HG02763 (cell line): ENCODE results near the gene LRRC1.

Experiments
- ATAC-seq: cut with Tn5 transposase; IDR thresholded peaks from one replicate; pipeline ENCODE4 v1.9.1; 2021; ENCODE audit warnings: mild to moderate bottlenecking, moderate library complexity; ENCODE audit not compliant: unreplicated experiment

LRRC1 gene

GRCh38 chr6:53920881-53921280, 126.1 kb downstream of the LRRC1 start:
- ATAC-seq: no peak

- no peak for ATAC-seq
Measured at GRCh38 chr6:53921639-53922038, 126.8 kb downstream of the LRRC1 start.

DNA sequence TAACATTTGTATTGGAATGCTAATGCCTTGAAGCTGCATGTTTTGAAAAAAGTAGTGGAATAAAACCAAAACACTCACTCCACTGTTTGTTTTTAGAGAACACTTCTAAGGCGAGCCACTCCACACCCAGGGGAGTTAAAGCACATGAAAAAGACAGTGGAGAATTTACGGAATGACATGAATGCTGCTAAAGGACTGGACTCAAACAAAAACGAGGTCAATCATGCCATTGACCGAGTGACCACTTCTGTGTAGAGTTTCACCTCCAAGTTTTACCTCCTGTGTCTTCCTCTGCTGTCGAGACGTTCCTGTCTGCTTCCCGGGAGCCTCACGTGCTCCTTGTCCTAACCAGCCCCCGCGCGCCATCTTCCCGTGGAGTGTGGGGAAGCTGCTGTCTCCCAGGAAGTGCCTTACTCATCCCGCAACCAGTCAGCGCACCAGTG, 127.8 kb downstream of the LRRC1 start:
- ATAC-seq: no peak

DNA sequence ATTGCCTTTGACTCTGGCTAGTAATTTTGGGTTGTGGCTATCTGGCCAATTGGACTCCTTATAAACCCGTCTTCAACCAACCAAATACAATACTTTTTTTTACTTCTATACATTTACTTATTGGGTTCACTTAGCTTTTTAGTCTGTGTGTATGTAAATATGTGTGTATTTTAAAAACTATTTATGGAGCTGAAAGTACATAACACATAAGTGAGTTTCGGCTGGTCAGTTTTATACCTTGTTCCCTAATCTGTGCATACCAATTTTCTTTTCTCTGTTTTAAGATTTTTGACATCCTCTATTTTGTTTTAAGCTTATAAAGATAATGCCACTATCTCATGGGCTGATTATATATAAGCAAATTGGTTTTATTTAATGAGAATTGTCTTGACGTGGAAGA, 129.5 kb downstream of the LRRC1 start:
- ATAC-seq: peak; percentile 62

GRCh38 chr6:53924821-53925422, 130.1 kb downstream of the LRRC1 start:
- ATAC-seq: no peak

- ATAC-seq: no peak
Measured at GRCh38 chr6:53925891-53926290, 131.1 kb downstream of the LRRC1 start.

DNA sequence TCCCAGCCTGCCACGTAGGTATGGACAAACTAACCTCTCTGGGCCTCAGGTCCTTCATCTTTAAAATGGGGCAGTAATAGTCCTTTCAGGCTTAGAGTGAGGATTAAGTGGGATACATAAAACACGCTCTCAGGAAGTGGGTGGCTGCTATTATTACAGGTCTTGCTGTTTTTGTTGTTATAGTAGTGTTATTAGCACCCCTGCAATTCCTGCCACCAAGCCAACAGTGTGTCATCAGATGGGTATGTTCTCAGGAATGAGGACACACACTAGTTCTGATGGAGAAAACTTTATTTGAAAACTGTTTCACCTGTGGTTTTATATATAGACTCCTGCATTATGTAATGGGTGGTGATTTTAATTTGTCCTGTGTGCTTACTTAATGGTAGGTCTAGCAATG, 131.7 kb downstream of the LRRC1 start:
- no peak for ATAC-seq

GRCh38 chr6:53928641-53929040, 133.8 kb downstream of the LRRC1 start:
- no peak for ATAC-seq

GRCh38 chr6:53929041-53929820, 134.4 kb downstream of the LRRC1 start:
- no peak for ATAC-seq

GRCh38 chr6:53929821-53930120, 135.0 kb downstream of the LRRC1 start:
- ATAC-seq: no peak

GRCh38 chr6:53930330-53930729, 135.5 kb downstream of the LRRC1 start:
- ATAC-seq: no peak

DNA sequence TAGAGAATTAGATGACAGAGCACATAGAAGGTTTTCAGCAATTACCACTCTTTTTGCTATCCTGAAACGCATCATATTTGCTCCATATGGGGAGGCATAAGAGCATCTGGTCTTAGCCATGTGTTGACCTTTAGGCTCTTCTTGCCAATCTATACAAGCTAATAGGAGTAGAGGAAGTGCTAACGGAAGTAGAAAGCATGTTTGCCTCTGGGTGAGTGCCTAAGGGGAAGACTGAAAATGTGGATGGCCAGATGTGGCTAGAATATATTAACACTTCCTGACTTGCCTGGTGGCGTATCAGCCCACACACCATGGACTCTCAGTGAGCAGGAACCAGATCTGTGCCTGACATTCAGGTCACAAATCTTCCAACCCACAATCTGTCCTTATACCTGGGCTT, 136.3 kb downstream of the LRRC1 start:
- ATAC-seq: no peak

- no peak for ATAC-seq
Measured at GRCh38 chr6:53932516-53932915, 137.7 kb downstream of the LRRC1 start.

GRCh38 chr6:53934023-53934422, 139.2 kb downstream of the LRRC1 start:
- no peak for ATAC-seq

DNA sequence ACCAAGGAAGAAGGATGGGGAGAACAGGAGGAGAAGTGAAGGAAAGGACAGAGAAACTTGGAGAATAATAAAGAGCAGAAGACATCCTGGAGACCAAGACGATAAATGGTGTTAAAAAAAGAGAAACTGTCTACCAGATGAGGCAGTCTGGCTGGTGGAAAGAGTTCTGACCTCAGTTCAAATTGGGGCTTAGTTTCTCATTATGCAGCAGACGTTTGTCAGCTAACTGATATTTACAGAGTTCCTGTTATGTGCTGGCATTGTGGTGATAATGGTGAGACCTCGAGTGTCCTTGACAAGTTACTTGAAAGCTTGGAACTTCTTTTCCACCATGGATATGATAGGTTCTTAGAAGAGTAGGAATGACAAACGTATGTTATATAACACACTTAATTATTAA, 142.7 kb downstream of the LRRC1 start:
- peak; percentile 47 for ATAC-seq

GRCh38 chr6:53938810-53939209, 144.0 kb downstream of the LRRC1 start:
- ATAC-seq: no peak

- ATAC-seq: no peak
Measured at GRCh38 chr6:53939830-53940229, 145.0 kb downstream of the LRRC1 start.

DNA sequence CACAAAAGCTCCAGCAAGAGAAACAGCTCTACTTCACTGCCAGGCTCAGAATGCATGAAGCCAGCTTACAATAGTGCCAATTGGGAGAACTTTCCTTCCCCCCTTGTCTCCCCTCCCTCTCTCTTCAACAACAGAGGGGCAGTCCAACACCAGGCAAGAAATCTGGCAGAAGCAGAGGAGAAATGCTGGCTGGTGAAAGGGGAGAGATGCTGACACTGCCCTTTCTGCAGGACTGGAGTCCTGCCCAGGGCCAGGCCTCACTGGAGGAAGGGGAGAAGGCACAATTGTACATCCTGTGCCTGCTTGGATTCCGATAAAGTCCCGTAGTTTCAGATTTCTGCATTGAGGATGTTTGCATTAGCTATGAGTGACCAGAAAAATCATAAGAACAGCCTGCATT, 148.6 kb downstream of the LRRC1 start:
- ATAC-seq: no peak

GRCh38 chr6:53944091-53944490, 149.3 kb downstream of the LRRC1 start:
- no peak for ATAC-seq

GRCh38 chr6:53944543-53944942, 149.7 kb downstream of the LRRC1 start:
- ATAC-seq: no peak

- ATAC-seq: no peak
Measured at GRCh38 chr6:53945765-53946407, 151.1 kb downstream of the LRRC1 start.

- no peak for ATAC-seq
Measured at GRCh38 chr6:53947780-53948179, 153.0 kb downstream of the LRRC1 start.
